NK-92 treated with Interleukin-12 subunit alpha and Interleukin-12 subunit beta, amount 100 ng/mL, for 24 hours (cell line): ENCODE results near the gene CNGA3.

Experiments used
- DNase-seq: peaks from one replicate; lab custom pipeline; 2025; lab: John Stamatoyannopoulos, UW

Gene CNGA3

DNA sequence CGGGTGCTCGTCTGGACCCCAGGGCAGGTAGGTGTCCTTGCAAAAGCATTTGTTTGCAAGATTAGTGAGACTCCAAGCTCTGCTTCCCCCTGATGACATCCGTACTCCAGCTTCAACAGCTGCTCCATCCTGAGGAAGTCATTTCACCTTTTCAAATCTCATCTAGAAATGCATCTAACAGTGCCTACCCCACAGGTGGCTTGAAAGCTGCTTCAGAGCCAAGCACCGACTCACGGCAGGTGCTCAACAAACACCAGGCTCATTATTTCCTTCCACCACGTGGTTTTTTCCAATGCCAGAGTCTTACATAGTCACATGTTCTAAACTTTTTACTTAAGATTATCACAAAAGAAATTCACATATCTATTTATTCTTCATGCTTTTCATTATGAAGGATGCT, 31.9 kb downstream of the CNGA3 start:
- no peak for DNase-seq

DNA sequence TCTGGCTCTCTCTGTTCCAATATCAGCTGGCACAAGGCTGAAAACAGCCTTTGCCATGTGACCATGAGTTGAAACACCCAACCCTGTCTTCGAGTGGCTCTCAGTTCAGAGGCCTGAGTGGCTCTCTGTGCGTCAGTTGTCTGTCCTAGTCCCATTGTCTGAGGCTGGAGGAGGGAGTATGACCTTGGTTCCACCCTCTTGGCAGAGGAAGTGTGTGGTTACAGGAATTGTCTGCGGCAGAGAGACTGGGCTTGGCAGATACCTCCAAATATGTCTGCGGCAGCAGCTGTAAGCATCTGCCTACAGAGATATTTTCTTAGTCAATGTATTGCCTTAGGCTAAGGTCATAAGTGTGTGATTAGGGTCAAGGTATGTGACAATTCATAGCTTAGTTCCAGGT, 32.6 kb downstream of the CNGA3 start:
- no peak for DNase-seq

DNA sequence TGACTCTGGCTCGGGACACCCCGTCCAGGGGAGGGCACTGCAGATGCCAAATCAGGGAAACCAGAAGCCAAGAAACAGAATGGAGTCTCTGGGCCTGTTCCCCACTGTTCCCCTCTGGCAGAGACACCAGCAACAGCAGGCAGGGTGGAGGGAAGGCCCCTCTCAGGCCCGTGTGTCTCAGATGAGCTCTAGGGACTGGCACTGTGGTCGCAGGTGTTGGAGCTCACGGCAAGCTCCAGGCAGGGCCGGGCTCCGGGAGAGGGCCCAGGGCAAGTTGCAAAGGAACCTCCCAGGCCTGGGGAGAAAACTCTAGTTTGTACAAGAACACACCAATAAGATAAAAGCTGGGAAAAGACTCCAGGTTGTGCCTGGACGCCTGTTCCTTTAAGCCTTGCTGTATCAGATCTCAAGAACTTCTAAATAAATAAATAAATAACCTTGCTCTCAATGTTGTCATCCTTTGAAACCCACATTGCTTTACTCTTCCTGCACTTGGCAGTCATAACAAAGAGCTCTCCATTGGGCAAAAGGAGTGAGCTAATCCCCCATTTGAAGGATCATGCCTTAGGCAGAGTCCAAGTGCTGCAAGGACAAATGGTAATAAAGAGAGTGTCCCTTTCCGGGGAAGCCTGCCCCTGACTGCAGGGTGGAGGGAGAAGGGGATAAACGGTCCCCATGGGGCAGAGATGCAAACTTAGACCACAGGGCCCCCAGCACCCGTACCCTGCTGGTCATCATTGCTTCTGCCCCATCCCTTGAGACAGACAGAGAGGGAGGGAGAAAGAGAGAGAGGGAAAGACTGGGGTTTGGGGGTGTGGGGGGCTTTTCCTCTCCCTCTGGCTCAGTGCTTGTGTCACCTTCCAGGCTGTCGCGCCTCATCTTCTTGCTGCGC, 33.3 kb downstream of the CNGA3 start:
- DNase-seq, result no peak

DNA sequence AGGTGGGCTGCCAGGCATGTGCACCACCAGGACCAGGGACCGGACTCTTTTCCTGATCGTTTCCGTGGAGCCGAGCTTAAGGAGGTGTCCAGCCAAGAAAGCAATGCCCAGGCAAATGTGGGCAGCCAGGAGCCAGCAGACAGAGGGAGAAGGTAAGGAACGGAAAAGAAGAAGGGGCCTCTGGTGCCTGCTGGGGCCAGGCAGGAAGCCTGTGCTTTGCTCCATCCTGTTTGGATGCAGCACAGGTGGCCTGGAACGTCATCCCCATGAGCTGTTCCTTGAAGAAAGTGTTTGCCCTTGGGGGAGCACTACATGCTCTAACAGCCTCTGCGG, 33.9 kb downstream of the CNGA3 start:
- DNase-seq, result no peak

DNA sequence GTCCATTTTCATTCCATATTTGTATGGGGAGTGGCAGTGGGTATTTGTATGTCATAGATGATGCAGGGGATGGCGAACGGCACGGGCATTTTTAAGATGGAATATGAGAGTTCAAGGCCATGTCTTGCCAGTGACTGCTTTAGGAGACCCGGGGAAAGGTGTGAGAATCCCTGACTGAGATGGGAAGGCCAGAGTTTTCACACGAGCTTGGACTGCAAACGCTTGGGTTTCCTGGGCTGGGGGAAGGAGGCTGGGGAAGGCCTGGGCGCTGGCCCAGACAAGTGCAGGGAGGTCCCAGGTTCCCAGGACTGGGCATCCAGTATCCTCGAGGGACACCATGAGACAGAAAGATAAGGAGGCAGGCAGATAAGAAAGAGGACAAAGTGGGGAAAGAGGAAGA, 35.2 kb downstream of the CNGA3 start:
- DNase-seq, result no peak

DNA sequence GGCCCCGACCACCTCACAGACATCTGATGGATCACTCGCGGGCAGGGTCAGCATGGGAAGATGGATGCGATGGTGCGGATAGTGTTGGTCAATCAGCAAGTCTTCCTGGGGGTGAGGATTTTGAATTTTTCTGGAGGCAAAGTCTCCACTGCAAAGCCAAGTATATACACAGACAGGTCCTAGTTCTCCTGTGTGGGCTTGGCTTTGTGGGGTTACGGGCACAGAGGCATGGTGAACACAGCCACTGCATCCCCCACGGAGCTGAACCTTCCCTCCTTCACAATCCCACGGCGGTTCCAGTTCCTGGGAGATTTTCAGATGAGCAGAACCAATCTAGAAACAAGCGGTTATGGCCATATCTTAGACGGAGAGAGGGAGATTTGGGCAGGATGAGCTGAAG, 35.8 kb downstream of the CNGA3 start:
- no peak for DNase-seq

DNA sequence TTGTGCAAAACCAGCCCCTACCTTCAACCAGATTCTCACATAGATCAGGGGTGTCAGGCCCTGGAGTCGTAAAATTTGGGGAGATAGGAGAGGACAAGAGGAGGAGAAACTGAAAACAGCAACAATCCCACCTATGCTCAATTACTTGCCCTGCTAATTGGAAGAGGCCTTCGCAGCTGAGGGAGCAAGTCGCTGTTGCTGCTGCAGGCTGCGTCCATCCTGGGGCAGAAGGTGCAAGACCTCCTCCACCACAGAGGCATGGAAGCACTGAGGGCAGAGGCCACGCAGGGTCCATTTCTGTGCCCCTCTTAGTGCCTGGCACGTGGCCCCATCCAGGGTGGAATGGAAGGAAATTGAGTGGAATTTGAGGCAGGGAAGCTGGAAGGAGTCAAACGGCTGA, 36.5 kb downstream of the CNGA3 start:
- no peak for DNase-seq

DNA sequence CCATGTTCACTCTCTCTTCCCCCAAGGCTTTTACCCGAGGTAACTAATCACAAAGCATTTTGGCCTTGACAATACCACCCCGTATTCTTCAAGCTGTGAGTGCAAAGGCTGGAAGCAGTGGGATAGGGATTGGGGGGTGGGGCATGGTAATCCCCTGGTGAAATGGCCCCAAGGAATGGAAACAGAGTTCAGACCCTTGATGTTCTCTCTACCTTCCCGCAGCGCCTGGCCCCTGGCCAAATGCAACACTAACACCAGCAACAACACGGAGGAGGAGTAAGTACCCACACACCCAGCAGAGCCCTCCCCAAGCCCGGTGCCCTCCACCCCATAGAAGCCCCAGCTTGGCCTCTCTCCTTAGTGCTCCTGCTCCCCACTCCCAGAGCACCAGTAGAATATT, 36.9 kb downstream of the CNGA3 start:
- no peak for DNase-seq

DNA sequence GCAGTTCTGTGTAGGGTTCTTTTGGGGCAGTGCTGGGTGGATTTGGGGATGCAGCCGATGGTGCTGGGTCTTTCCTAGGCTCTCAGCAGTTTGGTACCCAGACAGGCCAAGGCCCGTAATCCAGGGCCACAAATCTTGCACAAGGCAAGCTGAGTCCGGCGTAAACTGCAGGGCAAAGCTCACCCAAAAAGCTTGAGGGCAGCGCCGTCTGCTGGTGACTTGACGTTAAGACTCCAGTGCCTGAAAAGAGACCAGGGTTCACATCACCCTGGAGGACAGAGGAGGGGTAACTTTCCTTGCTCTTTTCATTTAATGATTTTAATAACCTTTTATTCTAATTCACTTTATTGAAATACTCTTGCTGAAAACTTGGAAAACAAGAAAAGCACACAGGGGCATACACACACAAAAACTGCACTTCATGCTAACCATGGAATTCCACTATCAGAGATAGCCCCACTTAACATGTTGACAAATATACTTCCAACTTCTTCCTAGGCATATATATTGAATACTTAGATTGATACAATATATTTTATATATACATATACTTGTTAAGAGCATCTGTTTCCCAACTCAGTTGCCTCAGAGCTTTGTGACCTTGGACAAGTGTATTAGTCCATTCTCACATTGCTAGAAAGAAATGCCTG, 38.9 kb downstream of the CNGA3 start:
- DNase-seq, result peak; percentile 46

DNA sequence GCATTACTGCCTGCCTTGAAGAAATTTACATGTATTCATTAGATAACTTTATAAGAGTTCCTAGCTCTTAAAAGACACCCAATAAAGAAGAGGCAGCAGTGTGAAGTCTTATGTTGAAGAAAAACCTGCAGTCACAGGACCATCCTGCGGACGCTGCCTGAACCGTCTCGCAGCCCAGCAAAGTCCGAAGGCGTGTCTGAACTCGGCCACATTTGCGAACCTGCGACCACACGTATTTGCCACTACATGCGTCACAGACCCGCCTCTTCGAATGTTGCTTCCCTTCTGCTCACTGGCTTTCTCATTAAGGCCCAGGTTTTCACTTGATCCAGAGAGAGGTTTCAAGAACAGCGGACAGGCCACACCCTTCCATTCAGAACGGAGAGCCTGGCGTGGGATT, 41.2 kb downstream of the CNGA3 start:
- DNase-seq, result no peak

DNA sequence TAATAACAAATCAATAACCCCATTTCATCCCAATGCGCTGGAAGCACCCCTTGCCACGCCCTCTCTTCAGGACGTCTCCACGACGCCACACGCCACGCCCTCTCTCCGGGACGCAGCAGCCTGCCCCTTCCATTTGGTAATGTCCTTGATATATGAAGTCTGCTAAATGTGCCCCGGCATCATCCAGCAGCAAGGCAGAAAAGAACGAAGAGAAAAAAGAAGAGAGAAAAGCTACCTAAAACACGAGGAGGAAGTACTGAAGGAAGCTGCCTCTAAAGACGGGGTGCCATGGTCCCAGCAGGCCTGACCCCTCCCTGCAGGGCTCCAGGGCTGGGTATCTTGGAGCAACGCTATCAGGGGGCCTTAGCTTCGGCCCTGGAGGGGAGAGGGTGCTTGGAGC, 41.8 kb downstream of the CNGA3 start:
- DNase-seq, result no peak

DNA sequence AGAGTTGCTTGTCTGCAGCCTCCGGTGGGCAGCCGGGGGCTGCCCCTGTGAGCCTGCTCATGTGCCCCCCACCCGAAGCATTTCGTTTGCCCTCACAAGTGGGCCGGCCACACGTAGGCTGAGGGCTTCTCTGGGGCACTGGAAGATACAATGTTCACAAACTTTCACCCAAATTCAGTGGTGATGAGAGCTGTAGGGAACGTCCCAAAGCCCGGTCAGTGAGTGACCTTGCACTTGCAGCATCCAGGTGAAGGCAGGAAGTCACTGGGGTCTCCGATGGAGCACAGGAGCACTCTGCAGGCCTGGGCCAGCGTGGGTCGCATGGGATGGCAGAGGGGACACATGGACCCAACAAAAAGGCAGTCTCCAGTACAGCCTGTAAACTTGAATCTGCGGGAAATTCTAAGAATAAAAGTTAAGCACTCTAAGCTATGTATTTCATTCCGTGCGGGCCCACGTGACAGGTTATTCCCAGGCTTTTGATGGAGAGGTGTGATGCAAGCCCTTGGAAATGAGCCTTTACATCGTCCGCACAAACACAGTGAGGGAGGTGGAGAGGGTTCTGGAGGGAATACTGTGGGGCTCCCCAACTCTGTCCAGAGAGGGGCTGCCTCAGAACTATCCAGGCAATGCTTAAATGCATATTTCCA, 42.5 kb downstream of the CNGA3 start:
- no peak for DNase-seq

DNA sequence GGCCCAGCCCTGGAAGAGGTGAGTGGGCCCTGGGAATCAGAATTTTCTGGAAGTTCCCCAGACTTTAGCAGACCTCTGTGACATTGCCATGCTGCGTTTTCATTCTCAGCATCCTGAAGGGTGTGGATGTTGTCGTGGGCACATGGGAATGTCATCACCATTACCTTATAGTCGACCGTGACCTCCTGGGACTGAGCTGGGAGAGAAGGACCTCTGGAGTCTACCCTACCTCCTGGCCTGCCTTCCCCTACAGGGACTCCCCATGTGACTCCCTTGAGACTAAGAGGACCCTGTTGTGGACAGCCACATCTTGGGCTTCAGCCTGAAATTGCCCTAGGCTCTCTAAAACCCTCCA, 43.0 kb downstream of the CNGA3 start:
- DNase-seq, result no peak

DNA sequence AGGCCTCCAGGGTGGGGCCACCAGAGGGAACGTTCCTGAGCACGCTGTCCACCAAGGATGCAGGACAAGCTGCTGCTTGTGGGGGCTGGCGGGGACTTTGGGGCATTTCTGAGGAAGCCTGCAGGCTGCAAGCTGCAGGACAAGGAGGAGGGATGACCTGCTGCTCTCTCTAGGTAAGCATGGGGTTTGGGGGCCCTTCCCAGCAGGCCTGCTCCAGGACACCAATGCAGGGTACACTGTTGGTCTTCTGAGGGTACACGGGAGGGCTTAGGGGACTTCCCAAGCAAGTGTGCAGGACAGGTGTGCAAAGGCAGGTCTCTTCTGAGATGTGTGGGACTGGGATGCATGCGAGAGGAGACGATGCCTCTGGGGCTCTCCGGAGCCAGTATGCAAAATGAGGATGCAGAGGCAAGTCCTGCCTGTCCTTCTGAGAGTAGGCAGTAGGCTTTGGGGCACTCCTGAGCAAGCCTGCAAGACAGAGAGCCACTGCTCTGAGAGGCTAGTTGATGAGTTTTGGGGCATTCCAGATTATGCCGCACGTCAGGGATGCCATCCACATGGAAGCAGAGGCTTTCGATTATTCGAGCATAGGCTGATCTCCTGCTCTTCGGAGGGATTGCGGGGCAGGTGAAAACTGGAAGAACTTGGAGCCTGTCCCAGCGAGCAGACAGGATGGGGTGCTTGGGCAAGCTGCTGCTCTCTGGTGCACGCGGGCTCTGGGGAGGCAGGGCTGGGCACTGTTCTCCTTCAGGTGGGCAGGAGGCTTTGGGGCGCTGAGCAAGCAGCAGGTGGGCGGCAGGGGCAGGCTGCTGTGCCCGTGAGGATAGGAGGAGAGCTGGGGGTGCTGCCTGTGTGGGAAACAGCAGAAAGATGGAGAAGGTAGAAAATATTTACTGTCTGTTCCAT, 44.6 kb downstream of the CNGA3 start:
- DNase-seq, result no peak

DNA sequence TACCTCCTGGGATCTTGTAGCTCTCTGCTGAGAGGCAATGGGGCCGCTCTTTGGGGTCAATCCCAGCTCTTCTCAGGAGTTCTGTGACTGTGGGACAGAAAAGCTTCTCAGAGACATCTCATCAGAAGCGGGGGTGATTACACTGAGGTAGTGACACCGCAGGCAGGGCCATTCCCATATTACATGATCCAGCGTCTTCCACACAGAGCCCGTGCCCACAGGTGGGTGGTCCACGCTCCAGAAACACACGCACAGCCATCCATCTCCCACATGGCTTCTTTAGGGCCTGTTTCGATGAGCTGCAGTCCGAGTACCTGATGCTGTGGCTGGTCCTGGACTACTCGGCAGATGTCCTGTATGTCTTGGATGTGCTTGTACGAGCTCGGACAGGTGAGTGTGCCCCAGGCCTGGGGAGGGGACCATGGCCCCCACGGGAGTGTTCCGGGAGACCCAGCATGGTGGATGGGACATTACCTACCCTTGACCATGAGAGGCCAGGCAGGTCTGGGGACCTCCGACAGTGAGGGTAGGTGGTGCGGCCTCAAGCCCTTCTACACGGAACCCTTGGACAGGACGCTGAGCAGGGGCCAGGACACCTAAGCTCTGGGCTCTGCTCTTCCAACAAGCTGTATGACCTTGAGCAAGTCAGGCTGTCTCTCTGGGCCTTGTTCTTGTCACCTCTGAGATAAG, 45.5 kb downstream of the CNGA3 start:
- DNase-seq, result no peak

DNA sequence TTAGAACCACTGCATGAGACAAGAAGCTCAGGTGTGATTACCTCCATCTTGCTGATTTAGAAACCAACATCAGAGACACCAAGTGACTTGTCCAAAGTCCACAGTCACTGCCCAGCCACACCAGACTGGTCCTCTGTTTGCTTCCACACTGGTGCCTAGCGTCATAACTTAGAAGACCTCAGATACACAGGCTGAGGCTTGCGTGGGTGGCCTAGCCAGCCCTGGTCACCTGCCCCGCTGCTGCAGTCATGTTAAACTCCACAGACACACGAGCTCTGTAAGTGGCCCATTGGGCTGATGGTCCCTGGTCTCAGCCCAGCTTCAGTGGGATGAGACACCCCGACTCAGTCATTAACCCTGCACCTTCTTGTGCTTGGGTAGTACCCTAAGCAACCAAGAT, 47.1 kb downstream of the CNGA3 start:
- no peak for DNase-seq

DNA sequence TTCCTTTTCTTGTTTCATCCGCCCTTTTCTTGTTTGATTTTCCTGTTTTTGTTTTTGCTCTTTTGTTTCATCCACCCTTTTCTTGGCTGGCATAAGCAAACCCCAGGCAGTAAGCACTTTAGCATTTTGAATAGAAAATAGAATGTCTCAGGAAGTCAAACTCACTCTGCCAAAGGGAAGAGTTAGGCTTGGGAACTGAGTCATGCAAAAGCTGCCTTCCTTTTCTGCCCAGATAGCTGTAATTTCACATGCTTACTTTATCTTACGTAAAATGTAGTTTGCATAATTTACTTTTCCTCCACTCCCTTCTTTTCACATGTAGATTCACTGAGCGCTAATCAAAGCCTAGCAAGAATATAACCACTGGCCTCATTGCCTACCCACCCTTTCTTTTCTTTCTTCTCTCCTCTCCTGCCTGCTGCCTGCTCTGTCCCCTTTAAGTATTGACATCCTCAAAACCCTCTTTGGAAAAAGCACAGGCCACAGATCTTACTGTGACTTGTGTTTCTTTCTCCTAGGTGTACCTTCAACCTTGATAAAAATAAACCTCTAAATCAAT, 48.4 kb downstream of the CNGA3 start:
- DNase-seq, result no peak

DNA sequence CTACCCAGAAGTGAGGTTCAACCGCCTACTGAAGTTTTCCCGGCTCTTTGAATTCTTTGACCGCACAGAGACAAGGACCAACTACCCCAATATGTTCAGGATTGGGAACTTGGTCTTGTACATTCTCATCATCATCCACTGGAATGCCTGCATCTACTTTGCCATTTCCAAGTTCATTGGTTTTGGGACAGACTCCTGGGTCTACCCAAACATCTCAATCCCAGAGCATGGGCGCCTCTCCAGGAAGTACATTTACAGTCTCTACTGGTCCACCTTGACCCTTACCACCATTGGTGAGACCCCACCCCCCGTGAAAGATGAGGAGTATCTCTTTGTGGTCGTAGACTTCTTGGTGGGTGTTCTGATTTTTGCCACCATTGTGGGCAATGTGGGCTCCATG, 49.7 kb downstream of the CNGA3 start:
- DNase-seq, result no peak

DNA sequence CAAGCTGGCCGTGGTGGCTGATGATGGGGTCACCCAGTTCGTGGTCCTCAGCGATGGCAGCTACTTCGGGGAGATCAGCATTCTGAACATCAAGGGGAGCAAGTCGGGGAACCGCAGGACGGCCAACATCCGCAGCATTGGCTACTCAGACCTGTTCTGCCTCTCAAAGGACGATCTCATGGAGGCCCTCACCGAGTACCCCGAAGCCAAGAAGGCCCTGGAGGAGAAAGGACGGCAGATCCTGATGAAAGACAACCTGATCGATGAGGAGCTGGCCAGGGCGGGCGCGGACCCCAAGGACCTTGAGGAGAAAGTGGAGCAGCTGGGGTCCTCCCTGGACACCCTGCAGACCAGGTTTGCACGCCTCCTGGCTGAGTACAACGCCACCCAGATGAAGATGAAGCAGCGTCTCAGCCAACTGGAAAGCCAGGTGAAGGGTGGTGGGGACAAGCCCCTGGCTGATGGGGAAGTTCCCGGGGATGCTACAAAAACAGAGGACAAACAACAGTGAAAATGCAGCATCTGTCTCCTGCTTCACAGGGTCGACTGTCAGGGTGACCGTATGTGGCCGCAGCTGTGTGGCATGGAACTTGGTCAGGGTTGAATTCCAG, 50.6 kb downstream of the CNGA3 start:
- DNase-seq, result no peak

DNA sequence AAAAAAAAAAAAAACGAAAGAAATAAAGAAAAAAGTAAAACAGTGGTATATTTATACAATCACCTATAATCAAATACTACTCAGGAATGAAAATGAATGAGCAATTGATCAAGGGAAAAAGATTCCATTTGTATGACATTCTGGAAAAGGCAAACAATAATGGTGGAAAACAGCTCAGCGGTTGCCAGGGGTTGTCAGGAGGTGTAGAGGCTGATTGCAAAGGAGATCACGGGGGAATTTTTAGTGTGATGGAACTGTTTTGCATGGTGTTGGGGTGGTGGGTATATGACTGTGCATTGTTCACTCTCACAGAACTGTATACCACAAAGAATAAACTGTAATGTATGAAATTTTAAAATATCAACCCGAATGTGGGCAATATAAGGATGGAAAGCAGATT, 52.9 kb downstream of the CNGA3 start:
- no peak for DNase-seq

DNA sequence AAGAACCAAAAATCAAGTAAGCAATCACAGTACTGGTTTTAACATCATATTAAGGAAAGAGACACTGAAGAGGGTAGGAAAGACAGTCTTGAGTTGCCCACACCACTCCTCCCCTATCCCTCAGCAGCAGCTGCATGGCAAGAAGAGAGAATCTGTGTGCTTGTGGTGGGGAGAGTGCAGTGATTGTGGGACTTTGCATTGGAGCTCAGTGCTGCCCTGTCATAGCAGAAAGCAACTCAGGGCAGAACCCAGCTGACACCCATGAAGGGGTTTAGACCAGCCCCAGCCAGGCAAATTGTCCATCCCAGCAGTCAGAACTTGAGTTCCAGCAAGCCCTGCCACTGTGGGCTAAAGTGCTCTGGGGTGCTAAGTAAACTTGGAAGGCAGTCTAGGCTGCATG, 57.6 kb downstream of the CNGA3 start:
- DNase-seq, result no peak
